GM12865 (cell line): Measurements from ENCODE around the gene COL4A4.

Experiments used
- DNase-seq: peaks from one replicate; pipeline ENCODE4 v3.0.0; 2010; ENCODE audit warnings: low read depth
- H3K4me3 ChIP-seq: 2 replicates; pipeline ENCODE4 v1.5.1; 2011; ENCODE audit warnings: mild to moderate bottlenecking, low read depth, low read length, control low read depth
- TF ChIP-seq, protein P1 (sequence below): IDR thresholded peaks from 2 replicates; pipeline ENCODE4 v1.5.1; 2011; ENCODE audit warnings: low read length, control low read depth, low read depth, inconsistent platforms; ENCODE audit not compliant: insufficient read depth; ENCODE audit errors: missing control alignments

The COL4A4 gene

DNA sequence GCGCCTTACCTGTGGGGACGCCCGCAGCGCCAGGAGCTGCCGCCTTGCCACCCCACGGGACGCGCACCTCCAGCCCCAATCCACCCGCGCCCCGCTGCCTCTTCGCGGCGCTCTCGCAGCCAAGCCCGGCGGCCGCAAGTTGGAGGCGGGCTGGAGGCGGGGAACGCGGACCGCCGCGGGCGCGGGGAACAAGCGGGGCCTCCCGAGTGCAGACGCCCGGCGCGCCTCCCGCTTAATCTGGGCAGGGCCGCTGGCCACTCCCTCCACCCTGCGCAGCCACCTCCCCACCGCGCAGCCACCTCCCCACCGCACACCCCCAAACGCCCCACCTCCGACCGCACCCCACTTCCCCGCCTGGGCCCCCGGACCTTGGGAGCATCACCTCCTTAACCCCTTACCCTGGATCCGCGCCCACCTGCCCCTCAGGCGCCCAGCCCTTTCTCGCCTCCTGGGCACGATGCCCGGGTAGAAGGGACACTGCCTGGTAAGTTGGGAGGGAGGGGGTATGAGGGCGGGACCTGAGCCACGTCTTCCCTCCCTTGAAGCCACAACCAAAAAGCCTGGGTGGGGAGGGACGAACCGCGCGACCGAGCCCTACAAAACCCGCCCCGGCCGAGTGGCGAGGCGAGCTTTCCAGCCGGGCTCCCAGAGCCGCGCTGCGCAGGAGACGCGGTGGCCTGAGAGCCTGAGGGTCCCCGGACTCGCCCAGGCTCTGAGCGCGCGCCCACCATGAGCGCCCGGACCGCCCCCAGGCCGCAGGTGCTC is at the start of gene COL4A4, which contains the start of gene COL4A3:
COL4A4 (minus strand) TSS at position 208 of the 765 bp plus-strand sequence. CDS start 16,722 bp downstream, outside the sequence.
COL4A3 (plus strand) TSS at position 627 of the 765 bp plus-strand sequence; CDS start at position 730, 103 bp downstream.
- TF ChIP-seq, protein P1, sequence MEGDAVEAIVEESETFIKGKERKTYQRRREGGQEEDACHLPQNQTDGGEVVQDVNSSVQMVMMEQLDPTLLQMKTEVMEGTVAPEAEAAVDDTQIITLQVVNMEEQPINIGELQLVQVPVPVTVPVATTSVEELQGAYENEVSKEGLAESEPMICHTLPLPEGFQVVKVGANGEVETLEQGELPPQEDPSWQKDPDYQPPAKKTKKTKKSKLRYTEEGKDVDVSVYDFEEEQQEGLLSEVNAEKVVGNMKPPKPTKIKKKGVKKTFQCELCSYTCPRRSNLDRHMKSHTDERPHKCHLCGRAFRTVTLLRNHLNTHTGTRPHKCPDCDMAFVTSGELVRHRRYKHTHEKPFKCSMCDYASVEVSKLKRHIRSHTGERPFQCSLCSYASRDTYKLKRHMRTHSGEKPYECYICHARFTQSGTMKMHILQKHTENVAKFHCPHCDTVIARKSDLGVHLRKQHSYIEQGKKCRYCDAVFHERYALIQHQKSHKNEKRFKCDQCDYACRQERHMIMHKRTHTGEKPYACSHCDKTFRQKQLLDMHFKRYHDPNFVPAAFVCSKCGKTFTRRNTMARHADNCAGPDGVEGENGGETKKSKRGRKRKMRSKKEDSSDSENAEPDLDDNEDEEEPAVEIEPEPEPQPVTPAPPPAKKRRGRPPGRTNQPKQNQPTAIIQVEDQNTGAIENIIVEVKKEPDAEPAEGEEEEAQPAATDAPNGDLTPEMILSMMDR, result no peak
- peak; percentile 85 for DNase-seq
- H3K4me3 ChIP-seq, result peak within 1 kb of the TSS; percentile 96

DNA sequence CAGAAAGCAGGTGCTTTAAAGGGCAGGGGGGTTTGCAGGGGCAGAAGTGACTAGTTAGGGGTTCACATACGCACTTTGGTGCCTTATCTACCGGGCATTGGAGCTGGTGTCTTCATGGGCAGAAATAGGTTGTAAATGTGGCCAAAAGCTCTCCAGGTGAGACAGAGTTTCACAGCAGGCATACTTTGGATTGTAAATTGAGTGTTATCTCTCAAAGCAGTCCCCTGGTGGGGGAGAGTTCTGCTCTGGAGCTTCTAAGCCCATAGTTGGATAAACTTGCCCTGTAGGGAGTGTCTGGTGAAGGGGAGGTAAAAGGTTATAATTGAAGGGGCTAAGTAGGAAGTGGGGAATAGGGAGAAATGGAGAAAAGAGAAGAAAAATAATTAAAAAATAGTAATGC is 43.6 kb upstream of the COL4A4 start:
- TF ChIP-seq, protein P1, result no peak
- no peak for DNase-seq
- H3K4me3 ChIP-seq, result no peak overlapping the region

DNA sequence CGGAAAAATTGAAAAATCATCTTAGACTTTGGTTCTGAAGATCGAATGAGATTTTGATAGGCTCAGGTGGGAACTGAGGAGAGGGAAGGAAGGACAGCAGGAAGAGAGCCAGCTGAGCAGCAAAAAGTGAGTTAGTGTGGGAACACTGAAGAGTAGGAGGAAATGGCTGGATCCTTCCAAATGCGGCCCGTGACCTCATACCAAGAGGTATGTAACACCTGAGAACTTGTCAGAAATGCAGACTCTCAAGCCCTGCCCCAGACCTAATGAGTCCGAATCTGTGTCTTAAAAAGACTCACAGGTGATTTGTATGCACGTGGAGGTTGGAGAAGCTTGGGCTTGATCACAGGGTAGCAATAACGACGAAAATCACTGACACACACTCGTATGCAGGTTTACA is 42.4 kb upstream of the COL4A4 start:
- TF ChIP-seq, protein P1, result no peak
- H3K4me3 ChIP-seq, result no peak overlapping the region
- DNase-seq, result no peak

DNA sequence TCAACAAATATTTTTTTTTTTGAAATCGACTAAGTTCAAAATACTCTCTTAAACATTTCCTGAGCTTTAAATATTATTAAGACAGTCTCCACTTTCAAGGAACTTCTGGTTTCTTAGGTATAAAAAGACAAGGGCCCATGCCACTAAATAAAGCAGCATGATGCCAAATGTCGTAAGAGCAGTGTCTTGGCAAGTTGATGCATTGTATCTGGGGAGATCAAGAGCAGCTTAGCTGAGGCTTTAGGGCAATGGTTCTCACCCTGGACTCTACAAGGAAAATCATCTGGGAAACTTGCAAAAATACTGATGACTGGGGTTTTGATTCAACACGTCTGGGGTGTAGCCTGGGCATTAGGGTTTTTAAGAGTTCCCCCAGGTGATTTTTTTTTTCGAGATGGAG is 41.7 kb upstream of the COL4A4 start:
- TF ChIP-seq, protein P1, result no peak
- H3K4me3 ChIP-seq, result no peak overlapping the region
- DNase-seq, result no peak

DNA sequence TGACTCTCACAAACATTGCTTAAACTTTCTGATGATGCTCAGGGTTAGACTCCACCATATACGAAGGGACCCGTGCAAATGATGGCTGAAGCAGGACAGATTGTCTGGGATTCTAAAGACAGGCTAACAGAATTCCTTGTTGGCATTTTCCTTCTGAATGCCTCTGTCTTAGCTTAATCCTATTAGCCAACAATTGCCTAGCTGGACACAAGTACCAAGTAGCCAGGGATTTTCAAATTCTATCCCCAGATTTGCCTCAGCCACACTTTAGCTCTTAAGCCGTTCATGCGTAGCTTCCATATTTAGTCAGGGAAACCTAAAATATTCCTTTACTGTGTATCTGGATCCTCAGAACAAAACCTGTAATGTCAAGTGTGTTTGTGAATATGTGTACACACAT is 40.4 kb upstream of the COL4A4 start:
- DNase-seq, result no peak
- no peak overlapping the region for H3K4me3 ChIP-seq
- TF ChIP-seq, protein P1, result no peak

DNA sequence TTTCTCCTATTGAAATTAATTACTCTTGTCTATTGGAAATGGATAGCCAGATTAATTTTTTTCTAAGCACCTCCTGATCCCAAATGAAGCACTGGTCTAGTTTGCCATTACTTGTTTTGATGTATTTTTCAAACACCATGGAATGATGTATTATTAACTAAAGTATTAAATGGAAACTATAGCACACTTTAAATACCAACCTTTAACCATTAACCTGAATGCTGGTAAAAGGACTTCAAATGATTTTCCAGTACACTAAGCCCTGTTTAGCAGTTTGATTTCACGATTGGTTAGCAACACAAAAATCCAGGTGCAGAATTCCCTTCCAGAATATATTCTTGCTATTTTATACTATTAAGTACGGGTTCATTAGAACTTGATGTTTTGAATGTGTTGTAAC is 37.8 kb upstream of the COL4A4 start:
- DNase-seq, result no peak
- TF ChIP-seq, protein P1, result no peak
- H3K4me3 ChIP-seq, result no peak overlapping the region
